ENCODE measurements around the gene NME3. TPM values are rescaled to one million over a fixed set of nuclear protein-coding genes. Genes with fewer than 3 reads are reported as not detected.
A peak's percentile ranks its signal among the peaks of the same experiment; 100 is the strongest.

Gene NME3
- total and polyA plus RNA-seq, 9 of the 15 experiments (the other 6 are each of a cell fraction or from before 2014, with no cell fraction given) = 0.68 to 76.3 (median 11.5) TPM

- TF ChIP-seq ZBTB40 (IDR thresholded peaks at IDR 0.05) (peak; percentile 99), ZBTB40 (CRISPR knock-in tag; IDR thresholded peaks at IDR 0.05) (no peak), ZNF764 (CRISPR knock-in tag; IDR thresholded peaks at IDR 0.05; ENCODE audit: low read depth) (no peak), KLF6 (CRISPR knock-in tag; IDR thresholded peaks at IDR 0.05; ENCODE audit: borderline replicate concordance) (0 out of 2 replicates have a peak, but pooled peaks have one; percentile 42), CHD4 (IDR thresholded peaks at IDR 0.05; ENCODE audit: insufficient read depth, insufficient replicate concordance, low read depth, low read length, poor library complexity, severe bottlenecking) (no peak), ELK3 (CRISPR knock-in tag; IDR thresholded peaks at IDR 0.05) (no peak), CHD1 (IDR thresholded peaks at IDR 0.05; ENCODE audit: low read length) (peak; percentile 80), CREBBP (IDR thresholded peaks at IDR 0.05; ENCODE audit: low read depth, low read length) (no peak), GABPB1 (CRISPR knock-in tag; IDR thresholded peaks at IDR 0.05) (peak; percentile 99), ZNF79 (CRISPR knock-in tag; IDR thresholded peaks at IDR 0.05; ENCODE audit: low read depth) (no peak), ZNF253 (CRISPR knock-in tag; conservative IDR thresholded peaks at IDR 0.05) (no peak), RB1 (IDR thresholded peaks at IDR 0.05; ENCODE audit: low read depth) (peak; percentile 87), RBM17 (IDR thresholded peaks at IDR 0.05; ENCODE audit: borderline replicate concordance, low read depth, low read length) (no peak), SNRNP70 (optimal IDR thresholded peaks at IDR 0.05; ENCODE audit: low read depth, low read length) (no peak), TARDBP (IDR thresholded peaks at IDR 0.05) (no peak), MAX (CRISPR knock-in tag; IDR thresholded peaks at IDR 0.05) (peak; percentile 90)
Measured at GRCh38 chr16:1772908-1773702, 1.8 kb upstream of the NME3 start, which contains the start of gene MRPS34 (continued).
